Iris pigment epithelial cell (primary cell): Measurements from ENCODE around the gene CHTF8.

Source experiments
- DNase-seq: peaks from one replicate; pipeline ENCODE4 v3.0.0-alpha.2; 2011; ENCODE audit warnings: low read depth

The CHTF8 gene

DNA sequence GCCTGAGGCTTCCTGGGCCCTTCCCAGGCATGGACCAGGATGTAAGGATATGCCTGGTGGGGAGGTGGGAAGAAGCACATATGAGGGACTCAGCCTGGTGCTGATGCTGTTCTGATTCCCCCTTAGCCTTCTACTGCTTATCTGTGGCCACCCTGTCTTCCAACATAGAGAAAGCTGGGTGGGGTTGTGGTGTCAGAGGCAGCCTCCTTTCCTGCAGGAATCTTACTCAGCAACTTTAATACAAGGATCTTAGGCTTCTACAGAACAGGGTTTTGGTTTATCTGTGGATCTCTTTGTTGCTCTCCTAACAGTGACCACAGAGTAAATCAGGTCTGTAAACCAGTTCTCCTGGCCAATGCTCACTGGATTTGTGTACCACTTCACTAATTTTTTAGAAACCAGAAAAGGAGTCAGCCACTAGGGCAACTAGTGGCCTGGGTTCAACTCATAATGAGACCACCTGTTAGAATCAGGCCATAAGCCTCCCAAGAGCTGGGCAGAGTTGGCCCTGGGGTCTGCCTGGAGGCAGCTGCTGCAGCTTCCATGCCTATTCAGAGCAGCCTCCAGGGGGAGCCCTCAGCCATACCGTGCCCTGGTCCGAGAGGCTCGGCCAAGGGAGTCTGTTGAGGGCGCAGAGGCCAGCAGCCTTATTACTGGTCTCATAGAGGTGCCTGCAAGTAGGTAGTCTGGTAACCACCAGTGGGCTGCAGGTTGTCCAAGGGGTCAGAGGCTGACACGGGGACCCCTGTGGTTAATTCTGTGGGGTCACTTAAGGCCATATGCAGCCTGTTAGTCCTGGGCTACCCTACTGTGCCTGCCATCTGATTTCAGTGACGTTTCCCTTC is 19.9 kb downstream of the CHTF8 start:
- DNase-seq: no peak

DNA sequence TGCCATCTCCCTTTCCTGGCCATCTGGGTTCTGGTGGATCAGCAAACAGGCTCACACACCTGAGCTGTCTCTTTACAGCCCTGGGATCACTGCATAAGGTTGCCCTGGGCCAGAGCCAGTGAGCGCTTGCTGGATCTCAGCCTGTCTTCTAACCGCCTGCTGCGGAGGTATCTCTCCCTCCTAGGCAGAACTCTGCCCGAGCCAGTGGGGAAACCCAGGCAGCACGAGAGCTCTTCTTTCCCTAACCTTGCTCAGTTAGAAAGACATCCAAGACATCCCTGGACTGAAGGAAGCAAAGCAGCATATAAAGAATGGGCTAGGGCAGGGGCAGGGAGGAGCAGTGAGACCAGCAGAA is 20.5 kb downstream of the CHTF8 start:
- no peak for DNase-seq

GRCh38 chr16:69111216-69111875 is 21.0 kb downstream of the CHTF8 start:
- DNase-seq: no peak

DNA sequence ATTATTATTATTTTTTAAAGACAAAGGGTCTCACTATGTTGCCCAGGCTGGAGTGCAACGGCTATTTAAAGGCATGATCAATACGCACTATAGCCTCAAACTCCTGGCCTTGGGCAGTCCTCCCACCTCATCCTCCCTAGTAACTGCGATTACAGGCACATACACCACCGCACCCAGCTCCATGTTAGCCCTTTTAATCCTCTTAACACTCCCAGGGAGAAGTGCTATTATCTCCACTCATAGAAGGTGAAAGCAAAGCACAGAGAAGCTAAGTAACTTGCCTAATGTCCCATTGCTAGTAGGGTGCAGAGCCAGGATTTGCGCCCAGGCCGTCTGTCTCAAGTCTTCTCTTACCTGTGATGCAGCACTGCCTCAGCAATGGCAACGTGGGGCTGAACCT is 22.0 kb downstream of the CHTF8 start:
- DNase-seq: no peak

DNA sequence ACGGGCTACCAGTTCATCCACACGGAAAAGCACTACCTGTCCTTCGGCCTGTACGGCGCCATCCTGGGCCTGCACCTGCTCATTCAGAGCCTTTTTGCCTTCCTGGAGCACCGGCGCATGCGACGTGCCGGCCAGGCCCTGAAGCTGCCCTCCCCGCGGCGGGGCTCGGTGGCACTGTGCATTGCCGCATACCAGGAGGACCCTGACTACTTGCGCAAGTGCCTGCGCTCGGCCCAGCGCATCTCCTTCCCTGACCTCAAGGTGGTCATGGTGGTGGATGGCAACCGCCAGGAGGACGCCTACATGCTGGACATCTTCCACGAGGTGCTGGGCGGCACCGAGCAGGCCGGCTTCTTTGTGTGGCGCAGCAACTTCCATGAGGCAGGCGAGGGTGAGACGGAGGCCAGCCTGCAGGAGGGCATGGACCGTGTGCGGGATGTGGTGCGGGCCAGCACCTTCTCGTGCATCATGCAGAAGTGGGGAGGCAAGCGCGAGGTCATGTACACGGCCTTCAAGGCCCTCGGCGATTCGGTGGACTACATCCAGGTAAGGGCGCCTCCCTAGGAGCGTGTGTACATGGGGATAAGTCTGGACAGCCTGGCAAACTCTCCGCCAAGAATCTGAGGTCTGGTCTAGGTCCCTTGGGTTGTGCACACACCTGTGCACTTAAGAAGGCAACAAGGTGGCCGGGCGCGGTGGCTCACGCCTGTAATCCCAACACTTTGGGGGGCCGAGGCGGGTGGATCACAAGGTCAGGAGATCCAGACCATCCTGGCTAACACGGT is 22.7 kb downstream of the CHTF8 start:
- DNase-seq: no peak

- no peak for DNase-seq
Observed at GRCh38 chr16:69108905-69109252, 23.5 kb downstream of the CHTF8 start.

DNA sequence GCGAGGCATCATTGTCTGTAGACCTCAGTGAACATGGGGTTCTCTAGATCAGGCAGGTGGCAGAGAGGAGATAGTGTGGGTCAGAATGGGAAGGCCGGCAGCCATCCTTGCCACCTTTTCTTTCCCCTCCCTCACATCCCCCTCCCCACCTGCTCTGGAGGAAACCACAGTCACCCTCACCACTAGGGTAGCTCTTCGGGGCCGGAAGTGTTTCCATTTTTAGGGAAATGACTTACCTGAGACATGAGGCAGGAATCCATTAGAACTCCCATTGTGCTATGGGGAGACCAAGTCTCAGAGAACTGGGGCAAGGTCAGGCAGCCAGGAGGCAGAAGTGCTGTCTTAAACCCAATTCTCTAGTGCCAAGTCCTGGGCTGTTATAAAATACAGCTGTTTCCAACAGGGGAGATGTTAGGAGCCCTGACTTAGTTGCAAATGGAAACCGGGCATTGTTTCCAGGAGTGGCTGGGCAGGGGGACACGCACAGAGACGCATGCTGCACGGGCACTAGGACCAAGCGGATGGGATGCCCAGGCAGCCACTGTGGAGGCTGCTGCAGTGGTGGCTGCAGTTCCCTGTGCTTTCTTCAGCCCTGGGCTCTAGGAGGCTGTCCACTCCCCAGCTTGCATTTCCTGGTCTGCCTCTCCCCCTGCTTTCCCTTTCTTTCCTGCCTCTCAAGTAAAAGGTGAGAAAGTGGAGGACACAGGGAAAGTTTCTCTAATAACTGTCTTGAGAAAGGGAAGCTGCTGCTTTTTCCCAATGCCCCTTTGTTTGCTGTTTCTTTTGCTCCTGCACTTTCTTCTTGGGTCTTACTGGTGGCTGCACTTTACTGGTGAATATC is 24.1 kb downstream of the CHTF8 start:
- DNase-seq: no peak

GRCh38 chr16:69107316-69107962 is 24.9 kb downstream of the CHTF8 start:
- DNase-seq: no peak

DNA sequence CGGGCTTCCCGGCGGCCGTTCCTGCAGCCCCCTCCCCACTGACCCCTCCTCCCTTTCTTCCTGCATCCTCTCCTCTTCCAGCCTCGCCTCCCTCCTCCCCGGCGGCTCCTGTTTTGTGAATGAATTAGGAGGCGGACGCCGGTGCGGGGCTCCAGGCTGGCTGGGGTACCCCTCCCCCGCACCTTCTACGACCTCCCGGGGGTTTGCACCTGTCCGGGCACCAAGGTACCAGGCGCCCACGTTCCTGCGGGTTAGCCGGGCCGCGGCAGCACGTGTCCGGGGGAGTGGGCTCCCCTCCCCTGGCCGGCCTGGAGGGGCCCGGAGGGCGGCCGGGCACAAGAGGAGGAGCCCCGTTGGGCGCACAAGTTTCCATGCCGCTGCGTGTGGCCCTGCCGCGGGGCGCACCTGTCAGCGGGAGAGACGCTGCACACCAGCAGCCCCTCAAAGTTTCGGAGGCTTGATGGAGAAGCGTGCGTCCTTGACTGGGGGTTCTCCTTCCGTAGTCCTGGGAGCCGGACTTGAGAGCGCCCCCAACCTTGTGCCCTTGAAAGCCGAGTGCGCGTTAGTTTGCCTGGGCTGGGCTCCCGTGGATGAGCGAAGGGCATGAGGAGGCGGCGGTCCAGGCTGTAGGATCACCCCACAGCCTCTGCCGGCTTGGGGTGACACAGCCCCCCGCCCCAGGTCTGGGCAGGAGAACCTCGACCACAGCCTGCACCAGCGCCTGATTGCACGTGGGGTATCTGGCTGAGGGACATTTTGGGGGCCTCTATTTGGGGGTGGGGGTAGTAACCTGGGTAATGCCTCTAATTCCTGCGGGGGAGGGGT is 25.7 kb downstream of the CHTF8 start:
- DNase-seq: no peak

DNA sequence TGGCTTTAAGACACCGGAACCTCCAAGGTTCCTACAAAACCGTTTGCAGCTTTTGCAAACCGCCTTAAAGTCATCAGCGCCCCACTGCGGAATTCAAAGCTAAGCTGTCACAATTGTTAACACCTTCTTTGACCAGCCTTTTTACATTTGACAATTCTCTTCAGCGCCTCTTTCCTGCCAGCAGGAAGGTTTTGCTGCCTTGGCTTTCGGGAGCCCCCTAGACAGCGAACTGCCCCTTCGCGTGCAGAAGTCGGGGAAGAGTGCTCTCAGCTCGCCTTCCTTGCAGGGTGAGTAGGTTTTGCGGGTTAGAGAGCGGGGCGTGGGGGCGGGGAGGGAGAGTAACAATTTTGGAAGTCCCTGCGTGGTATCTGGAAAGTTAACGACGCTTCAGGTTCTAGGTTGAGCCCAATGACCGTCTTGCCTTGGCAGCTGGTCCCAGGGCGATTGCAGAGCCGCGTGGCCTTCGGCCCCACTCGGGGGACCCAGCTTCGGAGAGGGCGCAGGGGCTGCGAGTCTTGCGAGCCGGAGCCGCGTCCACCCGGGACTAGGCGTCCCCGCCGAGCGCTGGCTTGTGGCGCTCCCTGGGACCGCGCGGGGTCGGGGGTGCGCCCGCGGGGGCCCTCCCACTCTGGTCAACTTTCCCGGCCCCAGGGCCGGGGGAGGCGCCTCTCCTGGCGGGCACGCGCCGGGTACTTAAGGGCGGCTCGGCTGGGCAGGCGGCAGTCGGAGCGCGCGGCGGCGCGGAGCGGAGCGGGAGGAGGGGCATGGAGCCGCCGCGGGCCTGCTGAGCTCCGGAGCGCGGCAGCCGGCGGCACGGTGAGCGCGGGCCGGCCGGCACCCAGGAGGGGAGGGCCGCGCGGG is 26.7 kb downstream of the CHTF8 start, which contains the start of gene HAS3:
TSS of gene HAS3 (plus strand) at position 153 of the 861 bp plus-strand sequence. CDS start 3,743 bp downstream, outside the sequence.
- peak; percentile 69 for DNase-seq

- no peak for DNase-seq
Observed at GRCh38 chr16:69100071-69100691, 32.2 kb downstream of the CHTF8 start.

DNA sequence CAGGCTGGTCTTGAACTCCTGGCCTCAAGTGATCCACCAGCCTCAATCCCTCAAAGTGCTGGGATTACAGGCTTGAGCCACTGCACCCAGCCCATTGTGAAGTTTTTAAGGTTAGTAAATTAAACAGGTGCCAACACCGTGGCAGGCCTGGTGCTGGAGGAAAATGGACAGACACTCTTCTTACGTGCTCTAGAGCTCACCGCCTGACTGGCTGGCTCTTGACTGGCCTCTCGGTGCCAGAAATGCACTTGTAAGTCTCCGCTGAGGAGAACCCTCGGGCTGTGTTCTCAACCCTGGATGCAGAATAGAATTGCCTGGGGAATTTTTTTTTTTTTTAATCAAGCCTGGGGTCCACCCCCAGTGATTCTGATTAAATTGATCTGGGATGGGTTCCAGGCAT is 37.2 kb downstream of the CHTF8 start:
- DNase-seq: no peak

DNA sequence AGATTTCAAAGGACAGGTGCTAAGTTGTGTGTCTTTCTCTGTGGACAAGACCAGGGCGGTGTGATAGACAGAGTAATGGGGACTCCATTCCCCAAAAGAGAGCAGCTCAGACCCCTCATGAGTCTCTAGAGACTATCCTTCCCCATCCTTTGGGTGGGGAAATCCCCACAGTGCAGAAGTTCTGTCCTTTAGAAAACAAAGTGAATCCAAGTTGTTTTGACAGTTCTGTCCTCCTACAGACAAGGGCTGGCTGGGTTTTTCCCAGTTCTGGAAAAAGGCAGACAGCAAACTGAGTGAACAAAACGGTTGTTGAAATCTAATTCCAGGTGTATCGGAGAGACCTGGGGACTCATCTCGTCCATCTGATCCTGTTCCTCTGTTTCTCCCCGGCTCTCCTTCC is 37.9 kb downstream of the CHTF8 start:
- DNase-seq: no peak

DNA sequence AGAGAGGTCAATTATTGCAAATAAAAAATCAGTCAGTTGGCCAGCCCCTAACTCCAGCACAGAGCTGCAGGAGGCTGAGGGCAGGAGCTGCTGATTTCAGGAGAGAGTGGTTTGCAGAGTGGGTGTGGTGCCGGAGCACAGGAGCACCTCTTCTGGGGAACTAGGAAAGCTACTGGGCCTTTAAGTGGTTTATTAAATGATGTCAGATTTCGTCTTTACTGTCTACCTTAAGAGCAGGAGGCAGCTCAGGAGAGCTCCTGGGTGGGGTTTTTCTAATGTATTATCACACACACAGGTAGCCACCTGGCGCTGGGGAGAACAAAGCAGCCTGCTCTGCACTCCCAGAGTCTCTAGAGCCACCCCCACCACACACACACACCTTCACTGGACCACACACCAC is 38.4 kb downstream of the CHTF8 start:
- DNase-seq: no peak

DNA sequence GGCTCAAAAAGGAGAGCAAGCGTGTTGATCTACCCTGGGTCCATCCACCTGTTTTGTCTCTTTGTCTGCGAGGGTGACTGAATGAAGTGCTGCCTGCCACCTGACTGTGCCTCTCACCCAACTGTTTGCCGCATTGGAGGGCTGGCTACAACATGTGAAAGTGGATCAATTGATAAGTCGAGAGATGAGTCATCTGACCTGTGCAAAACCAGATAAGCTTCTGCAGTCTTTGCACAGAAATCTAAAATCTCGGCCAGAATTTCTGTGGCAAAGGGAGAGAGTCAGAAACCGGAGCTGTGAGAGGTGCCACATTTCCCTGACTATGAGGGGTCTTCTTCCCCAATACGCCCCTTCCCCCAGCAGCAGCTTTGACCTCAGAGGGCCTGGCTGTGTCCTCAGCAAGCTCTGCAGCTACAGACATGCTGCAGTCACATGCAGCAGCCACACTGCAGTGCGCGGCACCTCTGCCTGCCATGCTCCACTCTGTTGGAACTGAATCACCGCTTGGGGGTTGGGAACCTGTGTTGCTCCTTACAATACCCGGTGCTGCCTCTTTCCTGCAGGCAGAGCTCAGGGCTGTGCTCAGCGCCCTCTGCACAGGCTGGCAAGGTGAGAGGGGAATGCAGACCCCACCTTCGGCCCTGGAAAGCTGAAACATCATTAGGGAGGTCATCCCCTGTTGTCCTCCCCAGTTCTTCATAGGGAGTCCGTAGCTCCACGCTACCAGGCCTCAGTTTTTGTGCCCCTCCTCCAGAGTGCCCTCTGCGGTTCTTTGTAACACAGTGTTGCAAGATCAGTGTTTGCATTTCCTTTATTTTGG is 43.1 kb downstream of the CHTF8 start:
- no peak for DNase-seq

GRCh38 chr16:69088684-69089083 is 43.7 kb downstream of the CHTF8 start:
- DNase-seq: no peak

DNA sequence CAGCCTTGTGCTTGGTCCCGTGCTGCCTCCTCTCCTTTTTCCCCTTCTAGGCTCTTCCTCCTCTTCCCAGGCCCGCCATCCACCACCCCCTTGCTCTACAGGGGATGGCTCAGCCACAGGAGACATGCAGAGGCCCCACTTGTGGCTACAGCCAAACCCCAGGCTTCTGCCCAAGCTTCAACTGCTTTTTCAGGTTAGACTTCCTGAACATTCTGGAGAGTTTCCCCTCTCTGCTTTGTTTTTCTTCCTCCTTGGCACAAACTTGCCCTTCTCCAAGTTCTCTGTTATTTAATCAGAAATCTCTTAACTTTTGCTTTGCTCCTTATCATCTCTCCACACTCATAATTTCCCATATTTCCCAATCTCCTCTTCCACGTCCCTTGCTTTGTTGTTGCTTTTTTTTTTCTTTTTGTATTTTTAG is 45.2 kb downstream of the CHTF8 start:
- DNase-seq: no peak

DNA sequence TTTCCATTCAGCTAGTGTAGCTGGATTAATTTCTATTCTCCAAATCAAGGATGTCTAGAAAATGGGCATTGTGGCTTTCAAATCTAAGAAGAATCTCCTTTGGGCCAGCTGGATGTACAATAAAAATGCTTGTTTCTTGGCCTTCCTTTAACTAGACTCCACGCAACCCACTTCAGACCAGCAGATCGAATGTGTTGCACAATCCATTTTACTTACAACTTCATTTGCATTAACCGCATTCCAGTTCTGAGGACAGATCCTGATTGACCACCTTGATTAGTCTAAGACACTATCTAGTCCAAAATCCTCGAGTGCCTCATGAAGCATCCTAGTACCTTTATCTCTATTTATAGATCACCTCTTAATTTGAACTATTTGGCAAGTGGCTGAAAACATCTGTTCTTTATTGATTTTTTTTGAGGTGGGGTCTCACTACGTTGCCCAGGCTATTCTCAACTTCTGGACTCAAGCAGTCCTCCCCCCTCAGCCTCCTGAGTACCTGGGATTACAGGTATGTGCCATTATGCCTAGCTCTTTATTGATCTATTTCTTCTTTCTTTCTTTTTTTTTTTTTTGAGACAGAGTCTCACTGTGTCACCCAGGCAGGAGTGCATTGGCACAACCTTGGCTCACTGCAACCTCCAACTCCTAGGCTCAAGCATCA is 47.2 kb downstream of the CHTF8 start:
- no peak for DNase-seq
